Loucy (cell line): ENCODE data around the gene APOBEC3F.
"Not testable (repeated sequence)": the region's sequence is repeated elsewhere in the genome, so short reads cannot be mapped to it uniquely, and the experiment has no call there.

Source experiments
- H2AFZ ChIP-seq: fragments of 200-600 bp; sonication (generic); 2 replicates; pipeline ENCODE4 v1.6.0; 2016; ENCODE audit warnings: antibody characterized with exemption, mild to moderate bottlenecking, low read length, moderate library complexity
- H3F3A ChIP-seq: fragments of 200-600 bp; 2 replicates; pipeline ENCODE4 v1.6.0; 2016; ENCODE audit warnings: antibody characterized with exemption, low read depth, mild to moderate bottlenecking
- H3K27me3 ChIP-seq: fragments of 200-600 bp; sonication (generic); 2 replicates; pipeline ENCODE4 v1.6.1; 2014; ENCODE audit warnings: low read length, mild to moderate bottlenecking; ENCODE audit not compliant: insufficient read depth, poor library complexity, severe bottlenecking
- H3K36me3 ChIP-seq: fragments of 200-600 bp; sonication (generic); 2 replicates; pipeline ENCODE4 v1.6.1; 2016; ENCODE audit warnings: low read length; ENCODE audit not compliant: insufficient read depth
- H3K4me1 ChIP-seq: fragments of 200-600 bp; sonication (generic); 2 replicates; pipeline ENCODE4 v1.5.1; 2014; ENCODE audit warnings: low read length, mild to moderate bottlenecking; ENCODE audit not compliant: insufficient read depth, poor library complexity, severe bottlenecking
- H3K4me2 ChIP-seq: fragments of 200-600 bp; sonication (generic); 2 replicates; pipeline ENCODE4 v1.6.0; 2014; ENCODE audit warnings: antibody characterized with exemption, low read length, low read depth, mild to moderate bottlenecking; ENCODE audit not compliant: poor library complexity, severe bottlenecking
- H3K4me3 ChIP-seq: fragments of 200-600 bp; sonication (generic); 2 replicates; pipeline ENCODE4 v1.5.1; 2014; ENCODE audit warnings: low read length, mild to moderate bottlenecking, mixed read lengths; ENCODE audit not compliant: poor library complexity, severe bottlenecking
- H3K79me2 ChIP-seq: fragments of 200-600 bp; sonication (generic); 2 replicates; pipeline ENCODE4 v1.6.1; 2014; ENCODE audit warnings: low read length; ENCODE audit not compliant: insufficient read depth
- H3K9ac ChIP-seq: fragments of 200-600 bp; sonication (generic); 2 replicates; pipeline ENCODE4 v1.6.0; 2014; ENCODE audit warnings: mild to moderate bottlenecking, low read depth, low read length, moderate library complexity; ENCODE audit not compliant: poor library complexity, severe bottlenecking
- H3K9me2 ChIP-seq: fragments of 200-600 bp; sonication (generic); replicated peaks from 2 replicates; pipeline ENCODE4 v1.6.1; 2016; ENCODE audit warnings: low read depth, low read length, mixed read lengths
- H3K9me3 ChIP-seq: fragments of 200-600 bp; sonication (generic); 2 replicates; pipeline ENCODE4 v1.6.1; 2014; ENCODE audit warnings: mild to moderate bottlenecking, antibody characterized with exemption, low read length, low read depth; ENCODE audit not compliant: insufficient read depth
- H4K20me1 ChIP-seq: fragments of 200-600 bp; sonication (generic); 2 replicates; pipeline ENCODE4 v1.6.0; 2014; ENCODE audit warnings: antibody characterized with exemption, low read length, mild to moderate bottlenecking; ENCODE audit not compliant: insufficient read depth, poor library complexity, severe bottlenecking
- CTCF ChIP-seq: fragments of 200-600 bp; sonication (generic); conservative IDR thresholded peaks from 2 replicates; pipeline ENCODE4 v1.5.1; 2014; ENCODE audit warnings: mild to moderate bottlenecking, antibody characterized with exemption, low read length
- EZH2phosphoT487 ChIP-seq: fragments of 200-600 bp; IDR thresholded peaks from 2 replicates; pipeline ENCODE4 v1.6.1; 2018; ENCODE audit warnings: antibody characterized with exemption, mild to moderate bottlenecking, moderate library complexity, borderline replicate concordance

Gene APOBEC3F

GRCh38 chr22:39040538-39041296 is at the start of gene APOBEC3F:
TSS of gene APOBEC3F (plus strand) at chr22:39040864. CDS start at chr22:39040961, 97 bp downstream.
- H3K36me3 ChIP-seq, H3K27me3 ChIP-seq: not testable (repeated sequence)

GRCh38 chr22:38992871-38993371 is 47.7 kb upstream of the APOBEC3F start:
- H3K9me2 ChIP-seq, H3K4me2 ChIP-seq, H3K27me3 ChIP-seq, H3F3A ChIP-seq, H3K9me3 ChIP-seq, H3K36me3 ChIP-seq, H3K4me3 ChIP-seq, H4K20me1 ChIP-seq, H3K9ac ChIP-seq, H3K79me2 ChIP-seq, H2AFZ ChIP-seq: not testable (repeated sequence)
- H3K4me1 ChIP-seq = peaks cover 16% of the 10 kb centered on the region

More at GRCh38 chr22:39040538-39041296, at the start of gene APOBEC3F:
- Histone ChIP-seq H2AFZ (0 out of 2 replicates have a peak within 1 kb of the TSS, but pooled peaks have one; percentile 52), H3K4me1 (peaks cover 33% of the 10 kb centered on the region), H3K4me2 (peak within 1 kb of the TSS; percentile 84), H3K4me3 (peak within 1 kb of the TSS; percentile 94), H3K9ac (peak within 1 kb of the TSS; percentile 94), H3K79me2 (peaks cover 40% of the 10 kb centered on the region)
- not testable (repeated sequence) for H3K9me2 ChIP-seq, H3F3A ChIP-seq, H4K20me1 ChIP-seq, H3K9me3 ChIP-seq

GRCh38 chr22:38996105-38996504 is 44.6 kb upstream of the APOBEC3F start:
- Histone ChIP-seq H3K4me1 (no peaks in the 10 kb centered on the region), H3F3A (no peaks in the 10 kb centered on the region), H3K9me3 (no peaks in the 10 kb centered on the region), H3K4me3 (no peak overlapping the region), H3K9me2 (no peaks in the 10 kb centered on the region), H4K20me1 (no peaks in the 10 kb centered on the region), H3K36me3 (no peaks in the 10 kb centered on the region), H3K4me2 (no peak overlapping the region), H3K79me2 (no peaks in the 10 kb centered on the region), H3K9ac (no peak overlapping the region), H3K27me3 (no peaks in the 10 kb centered on the region), H2AFZ (no peak overlapping the region)
- no peak for TF ChIP-seq EZH2phosphoT487
- TF ChIP-seq CTCF = no peak

GRCh38 chr22:38997518-38997917 is 43.1 kb upstream of the APOBEC3F start:
- Histone ChIP-seq H3K9me2 (no peaks in the 10 kb centered on the region), H3K9ac (no peak overlapping the region), H3K4me1 (no peaks in the 10 kb centered on the region), H3K9me3 (no peaks in the 10 kb centered on the region), H3K4me2 (no peak overlapping the region), H3K36me3 (no peaks in the 10 kb centered on the region), H2AFZ (no peak overlapping the region), H3K79me2 (no peaks in the 10 kb centered on the region), H3K27me3 (no peaks in the 10 kb centered on the region), H4K20me1 (no peaks in the 10 kb centered on the region), H3F3A (no peaks in the 10 kb centered on the region), H3K4me3 (no peak overlapping the region)
- TF ChIP-seq EZH2phosphoT487 (no peak), CTCF (no peak)
